HCT116 (cell line): ENCODE results near the gene SERPINH1. TPM values are rescaled to one million over a fixed set of nuclear protein-coding genes. Genes with fewer than 3 reads are reported as not detected.

Source experiments
- ATAC-seq: fragments of 200-7000 bp; cut with Tn5 transposase; 2 replicates; pipeline ENCODE4 v1.9.1; 2020; ENCODE audit warnings: mild to moderate bottlenecking, moderate library complexity
- BruUV-seq: library from RNA; stranded (reverse); fragments of 400-500 nt; replicated peaks from 2 replicates; lab custom pipeline; 2021; lab: Mats Ljungman, UMichigan
- CTCF ChIA-PET: fragments of 300-600 bp; sonication (Branson Sonifier 250); formaldehyde crosslinking; loops from one replicate; lab custom pipeline; 2021; ENCODE audit warnings: antibody characterized with exemption; lab: Charles Lee
- POLR2A ChIA-PET: fragments of 300-600, 350-600 bp; sonication (Branson Sonifier 250); formaldehyde crosslinking; loops from one replicate; lab custom pipeline; 2021; ENCODE audit warnings: antibody characterized with exemption; lab: Charles Lee
- RAD21 ChIA-PET, 2 experiments: fragments of 300-600 bp; sonication (Branson Sonifier 250); formaldehyde crosslinking; loops; one replicate each; lab custom pipeline; 2023; ENCODE audit warnings: low total read pairs in 2 of 2; ENCODE audit not compliant: uncharacterized antibody in 2 of 2, unreplicated experiment in 2 of 2, low non-redundant PET in 1 of 2; lab: Charles Lee
- DNase-seq: peaks from one replicate; pipeline ENCODE4 v3.0.0-alpha.2; 2010; ENCODE audit warnings: low read depth, low spot score
- H2AFZ ChIP-seq: fragments of 200-600 bp; shearing (Covaris generic), sonication (generic); 2 replicates; pipeline ENCODE4 v1.6.1; 2017; ENCODE audit warnings: low read depth, mixed run types, mixed read lengths, antibody characterized with exemption, low read length; ENCODE audit not compliant: poor library complexity, severe bottlenecking
- H3K27ac ChIP-seq: 2 replicates; pipeline ENCODE4 v1.5.1; 2012; ENCODE audit warnings: low read depth, low read length
- H3K27me3 ChIP-seq: fragments of 200-600 bp; sonication (generic); 2 replicates; pipeline ENCODE4 v1.6.1; 2016; ENCODE audit warnings: mixed run types, low read length, mixed read lengths; ENCODE audit not compliant: insufficient read depth
- H3K36me3 ChIP-seq, 2 experiments: fragments of 200-500 bp in 1 of 2; fragments of 200-600 bp in 1 of 2; sonication (Bioruptor generic) in 1 of 2; sonication (generic) in 1 of 2; 2 replicates each; pipeline versions ENCODE4 v1.5.1 to v1.6.1; 2014 to 2016; ENCODE audit warnings: low read length in 2 of 2, inconsistent platforms in 1 of 2, mixed read lengths in 1 of 2, mixed run types in 1 of 2; ENCODE audit not compliant: insufficient read depth in 2 of 2, control insufficient read depth in 1 of 2
- H3K4me1 ChIP-seq, 2 experiments: fragments of 200-600 bp in 1 of 2; sonication (generic) in 1 of 2; 2 replicates each; pipeline versions ENCODE4 v1.5.1 to v1.6.1; 2012 to 2017; ENCODE audit warnings: low read length in 2 of 2, inconsistent platforms in 1 of 2, mild to moderate bottlenecking in 1 of 2, mixed read lengths in 1 of 2, mixed run types in 1 of 2, moderate library complexity in 1 of 2; ENCODE audit not compliant: insufficient read depth in 2 of 2, control insufficient read depth in 1 of 2
- H3K4me2 ChIP-seq: fragments of 200-600 bp; sonication (generic); 2 replicates; pipeline ENCODE4 v1.6.1; 2017; ENCODE audit warnings: mixed run types, low read length, mixed read lengths
- H3K4me3 ChIP-seq, 2 experiments: fragments of 200-600 bp in 1 of 2; sonication (generic) in 1 of 2; replicated peaks in 1 of 2; 2 replicates each; pipeline ENCODE4 v1.5.1; 2011 to 2016; ENCODE audit warnings: low read length in 2 of 2, control low read depth in 1 of 2, low read depth in 1 of 2, mild to moderate bottlenecking in 1 of 2, mixed read lengths in 1 of 2, mixed run types in 1 of 2
- H3K79me2 ChIP-seq: fragments of 200-600 bp; sonication (generic); 2 replicates; pipeline ENCODE4 v1.6.1; 2017; ENCODE audit warnings: mild to moderate bottlenecking, mixed run types, low read length, moderate library complexity, mixed read lengths; ENCODE audit not compliant: insufficient read depth
- H3K9ac ChIP-seq: fragments of 200-600 bp; sonication (generic); 2 replicates; pipeline ENCODE4 v1.6.1; 2016; ENCODE audit warnings: low read length, mixed read lengths
- H3K9me2 ChIP-seq: fragments of 200-600 bp; sonication (generic), shearing (Covaris generic); 2 replicates; pipeline ENCODE4 v1.6.1; 2017; ENCODE audit warnings: mixed run types, mild to moderate bottlenecking, moderate library complexity; ENCODE audit not compliant: insufficient read depth
- H3K9me3 ChIP-seq, 2 experiments: fragments of 200-500 bp in 1 of 2; fragments of 200-600 bp in 1 of 2; sonication (Bioruptor generic) in 1 of 2; sonication (generic) in 1 of 2; 2 replicates each; pipeline ENCODE4 v1.6.1; 2014 to 2017; ENCODE audit warnings: low read length in 2 of 2, mixed read lengths in 2 of 2, inconsistent platforms in 1 of 2, low read depth in 1 of 2, mild to moderate bottlenecking in 1 of 2, mixed run types in 1 of 2, moderate library complexity in 1 of 2; ENCODE audit not compliant: control insufficient read depth in 1 of 2, insufficient read depth in 1 of 2
- H4K20me1 ChIP-seq: fragments of 200-600 bp; sonication (generic), shearing (Covaris generic); 2 replicates; pipeline ENCODE4 v1.6.1; 2017; ENCODE audit warnings: mixed run types, mild to moderate bottlenecking, moderate library complexity; ENCODE audit not compliant: insufficient read depth
- CBX3 ChIP-seq: IDR thresholded peaks from 2 replicates; pipeline ENCODE4 v1.6.1; 2012; ENCODE audit warnings: low read depth
- EGR1 ChIP-seq: IDR thresholded peaks from 2 replicates; pipeline ENCODE4 v1.6.1; 2012; ENCODE audit warnings: low read depth
- EZH2 ChIP-seq: fragments of 200-600 bp; sonication (generic); IDR thresholded peaks from 2 replicates; pipeline ENCODE4 v1.6.1; 2017; ENCODE audit warnings: antibody characterized with exemption, mixed run types
- POLR2A ChIP-seq: IDR thresholded peaks from 2 replicates; pipeline ENCODE4 v1.7.0; 2011; ENCODE audit warnings: borderline replicate concordance; ENCODE audit not compliant: insufficient read depth, insufficient read length; ENCODE audit errors: extremely low read depth
- RAD21 ChIP-seq: IDR thresholded peaks from 2 replicates; pipeline ENCODE4 v1.6.1; 2012; ENCODE audit warnings: low read depth, mild to moderate bottlenecking
- YY1 ChIP-seq: IDR thresholded peaks from 2 replicates; pipeline ENCODE4 v1.6.1; 2011; ENCODE audit warnings: low read length, low read depth, moderate library complexity, mild to moderate bottlenecking; ENCODE audit not compliant: insufficient replicate concordance; ENCODE audit errors: extremely low read depth
- ZFX ChIP-seq: fragments of 450-650 bp; IDR thresholded peaks from 2 replicates; pipeline ENCODE4 v1.6.1; 2017
- intact Hi-C: fragments of 100-400 bp; cut with micrococcal nuclease; formaldehyde crosslinking; loops from 2 replicates; pipeline ENCODE4 v1.10.0; 2022
- total RNA-seq: library from RNA; stranded (reverse); gene quantifications from one replicate; pipeline ENCODE4 v1.2.1, GENCODE V29; 2021; ENCODE audit not compliant: unreplicated experiment
- TF ChIP-seq, protein P1 (sequence below): IDR thresholded peaks from 2 replicates; pipeline ENCODE4 v1.6.1; 2011; ENCODE audit warnings: mild to moderate bottlenecking, low read length, moderate library complexity; ENCODE audit not compliant: insufficient replicate concordance; ENCODE audit errors: extremely low read depth

SERPINH1 gene
- total RNA-seq, 1 experiment from 2014 or later, result 84.9 TPM

DNA sequence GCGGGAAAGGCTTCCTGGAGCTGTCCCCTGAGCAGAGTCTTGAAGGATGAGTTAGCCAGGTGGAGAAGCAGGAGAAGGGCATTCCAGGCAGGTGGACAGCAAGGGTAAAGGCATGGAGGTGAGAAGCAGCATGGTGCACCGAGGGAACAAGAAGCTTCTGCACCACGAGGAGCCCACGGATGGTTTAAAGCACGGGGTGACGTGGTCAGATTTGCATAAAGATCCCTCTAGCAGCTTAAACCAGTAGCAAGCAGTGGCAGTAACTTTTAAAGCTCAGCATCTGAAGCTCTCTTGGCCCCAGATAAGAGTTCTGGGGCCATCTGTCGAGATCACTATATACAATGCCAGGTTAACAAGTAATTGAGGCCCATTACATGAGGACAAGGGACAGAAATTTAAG, 36.8 kb downstream of the SERPINH1 start (continued):
- TF ChIP-seq, protein P1, sequence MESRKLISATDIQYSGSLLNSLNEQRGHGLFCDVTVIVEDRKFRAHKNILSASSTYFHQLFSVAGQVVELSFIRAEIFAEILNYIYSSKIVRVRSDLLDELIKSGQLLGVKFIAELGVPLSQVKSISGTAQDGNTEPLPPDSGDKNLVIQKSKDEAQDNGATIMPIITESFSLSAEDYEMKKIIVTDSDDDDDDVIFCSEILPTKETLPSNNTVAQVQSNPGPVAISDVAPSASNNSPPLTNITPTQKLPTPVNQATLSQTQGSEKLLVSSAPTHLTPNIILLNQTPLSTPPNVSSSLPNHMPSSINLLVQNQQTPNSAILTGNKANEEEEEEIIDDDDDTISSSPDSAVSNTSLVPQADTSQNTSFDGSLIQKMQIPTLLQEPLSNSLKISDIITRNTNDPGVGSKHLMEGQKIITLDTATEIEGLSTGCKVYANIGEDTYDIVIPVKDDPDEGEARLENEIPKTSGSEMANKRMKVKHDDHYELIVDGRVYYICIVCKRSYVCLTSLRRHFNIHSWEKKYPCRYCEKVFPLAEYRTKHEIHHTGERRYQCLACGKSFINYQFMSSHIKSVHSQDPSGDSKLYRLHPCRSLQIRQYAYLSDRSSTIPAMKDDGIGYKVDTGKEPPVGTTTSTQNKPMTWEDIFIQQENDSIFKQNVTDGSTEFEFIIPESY, result no peak
- TF ChIP-seq POLR2A (no peak), EZH2 (no peak), YY1 (no peak)

GRCh38 chr11:75600356-75600755, 38.3 kb downstream of the SERPINH1 start:
- H3K9me3 ChIP-seq, result no peaks in the 10 kb centered on the region
- H3K36me3 ChIP-seq, result no peaks in the 10 kb centered on the region
- ATAC-seq (no peak), DNase-seq (no peak)
- H3K4me3 ChIP-seq, result no peak overlapping the region
- POLR2A ChIA-PET, result no interaction called here
- no peak overlapping the region for H2AFZ ChIP-seq
- no peaks in the 10 kb centered on the region for H4K20me1 ChIP-seq
- RAD21 ChIA-PET, result no interaction called here
- no peaks in the 10 kb centered on the region; a peak in 1 of 4 replicates for H3K4me1 ChIP-seq
- H3K4me2 ChIP-seq, result no peak overlapping the region
- H3K27ac ChIP-seq, result no peak overlapping the region
- BruUV-seq, result no TSS peak
- H3K9ac ChIP-seq, result no peak overlapping the region
- no peaks in the 10 kb centered on the region for H3K79me2 ChIP-seq
- no peaks in the 10 kb centered on the region; the same call in 1 of the 2 replicates for H3K27me3 ChIP-seq
- intact Hi-C loops, result no loop called here
- no peaks in the 10 kb centered on the region for H3K9me2 ChIP-seq
- TF ChIP-seq EGR1, result no peak
- TF ChIP-seq RAD21, result no peak
- TF ChIP-seq CBX3, result no peak
- no peak for TF ChIP-seq ZFX
- CTCF ChIA-PET, result interaction anchor here (1.1 kb wide), 1 partner anchor 9 kb away, joined by 3 read pairs; no protein-coding TSS in a partner anchor
